Measurements from ENCODE around the gene KDM4C.
"Not testable (repeated sequence)": the region's sequence is repeated elsewhere in the genome, so short reads cannot be mapped to it uniquely, and the experiment has no call there.

Gene KDM4C

DNA sequence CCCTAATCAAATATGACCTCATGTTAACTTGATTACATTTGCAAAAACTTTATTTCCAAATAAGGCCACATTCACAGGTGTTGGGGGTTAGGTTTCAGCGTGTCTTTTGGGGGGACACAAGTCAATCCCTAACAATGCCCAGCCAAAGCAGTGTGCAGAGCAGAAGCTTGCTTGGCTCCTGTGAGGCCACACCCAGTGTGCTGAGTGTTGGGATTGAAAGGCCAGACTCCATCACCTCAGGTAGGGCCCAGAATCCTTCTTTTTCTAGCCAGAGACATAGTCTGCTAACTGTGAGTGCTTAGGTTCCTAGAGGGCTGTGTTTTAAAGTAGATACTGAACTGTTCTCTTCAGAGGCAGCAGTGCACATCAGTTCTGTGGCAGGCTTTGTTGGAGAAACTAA lies 27.9 kb downstream of the KDM4C start:
- Histone ChIP-seq H3K9ac (ENCODE audit: low read depth, low read length) (no peak overlapping the region), H4K20me1 (ENCODE audit: insufficient read depth, low read length) (peaks cover 49% of the 10 kb centered on the region), H3K4me3 (ENCODE audit: low read depth in 1 of 2, low read length in 2 of 2) (no peak overlapping the region), H3K9me3 (ENCODE audit: insufficient read depth, low read length, severe bottlenecking) (no peaks in the 10 kb centered on the region), H3K27ac (ENCODE audit: low read length) (no peak overlapping the region), H3K36me3 (ENCODE audit: insufficient read depth, low read length) (no peaks in the 10 kb centered on the region), H3K4me2 (ENCODE audit: insufficient read depth, low read length) (no peak overlapping the region), H3K79me2 (ENCODE audit: insufficient read depth, low read length) (peaks cover 68% of the 10 kb centered on the region), H2AFZ (ENCODE audit: low read depth, low read length) (no peak overlapping the region), H3K27me3 (ENCODE audit: insufficient read depth, low read length, poor library complexity) (no peaks in the 10 kb centered on the region), H3K4me1 (ENCODE audit: insufficient read depth, low read length) (peaks cover 5% of the 10 kb centered on the region; the same call in 1 of the 2 replicates)
- ATAC-seq (ENCODE audit: insufficient read depth, low read depth), result no peak
- DNase-seq, result no peak
- TF ChIP-seq EZH2 (IDR thresholded peaks at IDR 0.05; ENCODE audit: borderline replicate concordance, low read depth, low read length, severe bottlenecking), result no peak

DNA sequence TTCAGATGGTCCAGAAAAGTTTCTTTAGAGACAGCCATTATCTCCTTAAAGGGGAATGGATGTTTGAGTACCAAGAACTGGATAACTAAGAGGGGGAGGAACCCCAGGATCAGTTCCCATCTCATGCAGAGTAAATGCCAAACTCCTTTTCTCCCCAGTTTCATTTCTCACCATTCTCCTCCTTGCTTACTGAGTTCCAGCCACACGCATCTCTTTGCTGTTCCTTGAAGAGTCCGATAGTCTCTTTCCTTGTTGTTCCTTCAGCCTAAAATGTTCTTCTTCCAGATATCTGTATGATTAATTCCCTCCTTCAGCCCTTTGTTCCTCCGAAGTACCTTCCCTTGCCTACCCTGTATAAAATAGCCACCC lies 30.0 kb downstream of the KDM4C start:
- no peak for DNase-seq
- peaks cover 42% of the 10 kb centered on the region; the same call in 1 of the 2 replicates for H4K20me1 ChIP-seq (ENCODE audit: insufficient read depth, low read length)
- H3K79me2 ChIP-seq (ENCODE audit: insufficient read depth, low read length), result peaks cover 59% of the 10 kb centered on the region

DNA sequence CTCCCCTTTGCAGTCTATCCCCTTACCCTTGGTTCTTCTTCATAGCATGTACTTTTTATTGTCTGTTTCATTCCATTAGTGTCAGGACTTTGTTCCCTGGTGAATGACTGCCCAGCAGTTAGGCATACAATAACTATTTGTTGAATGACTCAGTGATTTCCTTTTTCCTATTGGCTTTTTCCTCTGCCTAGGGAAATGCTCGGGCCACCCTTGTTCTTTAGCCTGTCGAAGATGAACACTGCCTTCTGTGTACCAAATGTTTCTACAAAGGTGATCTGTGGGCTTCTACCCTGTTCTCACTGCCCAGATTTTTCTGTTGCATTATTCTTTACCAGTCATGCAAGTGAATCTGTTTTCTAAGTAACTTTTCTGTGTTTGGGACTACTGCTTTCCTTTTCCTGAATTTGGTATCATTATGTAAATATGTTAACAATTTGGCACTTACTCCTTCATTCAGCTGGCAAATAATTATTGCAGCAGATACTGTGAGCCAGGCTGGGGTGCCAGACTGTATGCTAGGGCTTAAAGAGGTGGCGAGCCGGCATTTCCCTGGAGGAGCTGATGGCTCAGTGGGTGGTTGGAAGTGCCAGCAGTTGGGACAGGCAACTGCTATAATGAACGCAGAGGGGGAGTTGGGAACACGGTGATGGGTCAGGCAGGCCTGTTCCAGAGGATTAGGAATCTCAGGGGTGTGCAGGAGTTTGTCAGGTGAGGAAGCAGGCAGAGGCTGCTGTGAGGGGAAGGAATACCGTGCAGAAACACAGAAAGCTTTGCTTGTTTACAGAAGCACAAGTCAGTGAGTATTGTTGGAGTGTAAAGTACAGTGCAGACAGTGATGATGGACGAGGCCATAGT lies 30.6 kb downstream of the KDM4C start:
- Histone ChIP-seq H3K9me3 (ENCODE audit: insufficient read depth, low read length, severe bottlenecking) (no peaks in the 10 kb centered on the region), H3K4me3 (ENCODE audit: low read depth in 1 of 2, low read length in 2 of 2) (no peak overlapping the region), H3K36me3 (ENCODE audit: insufficient read depth, low read length) (peaks cover 8% of the 10 kb centered on the region; the same call in 1 of the 2 replicates), H3K79me2 (ENCODE audit: insufficient read depth, low read length) (peaks cover 55% of the 10 kb centered on the region), H3K27ac (ENCODE audit: low read length) (no peak overlapping the region), H4K20me1 (ENCODE audit: insufficient read depth, low read length) (peaks cover 36% of the 10 kb centered on the region; the same call in 1 of the 2 replicates), H3K4me2 (ENCODE audit: insufficient read depth, low read length) (no peak overlapping the region), H2AFZ (ENCODE audit: low read depth, low read length) (no peak overlapping the region), H3K9ac (ENCODE audit: low read depth, low read length) (no peak overlapping the region), H3K27me3 (ENCODE audit: insufficient read depth, low read length, poor library complexity) (no peaks in the 10 kb centered on the region), H3K4me1 (ENCODE audit: insufficient read depth, low read length) (peaks cover 3% of the 10 kb centered on the region; the same call in 1 of the 2 replicates)
- TF ChIP-seq, protein P1, sequence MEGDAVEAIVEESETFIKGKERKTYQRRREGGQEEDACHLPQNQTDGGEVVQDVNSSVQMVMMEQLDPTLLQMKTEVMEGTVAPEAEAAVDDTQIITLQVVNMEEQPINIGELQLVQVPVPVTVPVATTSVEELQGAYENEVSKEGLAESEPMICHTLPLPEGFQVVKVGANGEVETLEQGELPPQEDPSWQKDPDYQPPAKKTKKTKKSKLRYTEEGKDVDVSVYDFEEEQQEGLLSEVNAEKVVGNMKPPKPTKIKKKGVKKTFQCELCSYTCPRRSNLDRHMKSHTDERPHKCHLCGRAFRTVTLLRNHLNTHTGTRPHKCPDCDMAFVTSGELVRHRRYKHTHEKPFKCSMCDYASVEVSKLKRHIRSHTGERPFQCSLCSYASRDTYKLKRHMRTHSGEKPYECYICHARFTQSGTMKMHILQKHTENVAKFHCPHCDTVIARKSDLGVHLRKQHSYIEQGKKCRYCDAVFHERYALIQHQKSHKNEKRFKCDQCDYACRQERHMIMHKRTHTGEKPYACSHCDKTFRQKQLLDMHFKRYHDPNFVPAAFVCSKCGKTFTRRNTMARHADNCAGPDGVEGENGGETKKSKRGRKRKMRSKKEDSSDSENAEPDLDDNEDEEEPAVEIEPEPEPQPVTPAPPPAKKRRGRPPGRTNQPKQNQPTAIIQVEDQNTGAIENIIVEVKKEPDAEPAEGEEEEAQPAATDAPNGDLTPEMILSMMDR (IDR thresholded peaks at IDR 0.05; ENCODE audit: borderline replicate concordance, extremely low read depth, low read length, poor library complexity, severe bottlenecking), result no peak
- TF ChIP-seq EZH2 (IDR thresholded peaks at IDR 0.05; ENCODE audit: borderline replicate concordance, low read depth, low read length, severe bottlenecking), result no peak
- ATAC-seq (ENCODE audit: insufficient read depth, low read depth) (no peak), DNase-seq (no peak)

More for the DNA sequence above, 30.0 kb downstream of the KDM4C start:
- Histone ChIP-seq H3K4me2 (ENCODE audit: insufficient read depth, low read length) (no peak overlapping the region), H3K36me3 (ENCODE audit: insufficient read depth, low read length) (peaks cover 3% of the 10 kb centered on the region; the same call in 1 of the 2 replicates), H3K27ac (ENCODE audit: low read length) (no peak overlapping the region), H3K9me3 (ENCODE audit: insufficient read depth, low read length, severe bottlenecking) (no peaks in the 10 kb centered on the region), H3K4me1 (ENCODE audit: insufficient read depth, low read length) (peaks cover 5% of the 10 kb centered on the region; the same call in 1 of the 2 replicates), H3K9ac (ENCODE audit: low read depth, low read length) (no peak overlapping the region), H2AFZ (ENCODE audit: low read depth, low read length) (no peak overlapping the region), H3K4me3 (ENCODE audit: low read depth in 1 of 2, low read length in 2 of 2) (no peak overlapping the region), H3K27me3 (ENCODE audit: insufficient read depth, low read length, poor library complexity) (no peaks in the 10 kb centered on the region)
- no peak for TF ChIP-seq EZH2 (IDR thresholded peaks at IDR 0.05; ENCODE audit: borderline replicate concordance, low read depth, low read length, severe bottlenecking)
- TF ChIP-seq, protein P1 (IDR thresholded peaks at IDR 0.05; ENCODE audit: borderline replicate concordance, extremely low read depth, low read length, poor library complexity, severe bottlenecking), result no peak
- ATAC-seq (ENCODE audit: insufficient read depth, low read depth), result no peak

DNA sequence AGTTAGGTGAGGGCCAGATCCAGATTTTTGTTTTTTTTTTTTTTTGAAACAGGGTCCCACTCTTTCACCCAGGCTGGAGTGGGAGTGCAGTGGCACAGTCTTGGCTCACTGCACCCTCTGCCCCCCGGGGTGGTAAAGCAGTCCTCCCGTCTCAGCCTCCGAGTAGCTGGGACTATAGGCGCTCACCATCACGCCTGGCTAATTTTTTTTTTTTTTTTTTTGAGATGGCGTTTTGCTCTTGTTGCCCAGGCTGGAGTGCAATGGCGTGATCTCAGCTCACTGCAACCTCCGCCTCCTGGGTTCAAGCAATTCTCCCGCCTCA lies 31.2 kb downstream of the KDM4C start:
- H4K20me1 ChIP-seq (ENCODE audit: insufficient read depth, low read length), result peaks cover 30% of the 10 kb centered on the region; the same call in 1 of the 2 replicates

More for the DNA sequence above, 31.2 kb downstream of the KDM4C start:
- Histone ChIP-seq H3K79me2 (ENCODE audit: insufficient read depth, low read length) (peaks cover 49% of the 10 kb centered on the region), H3K36me3 (ENCODE audit: insufficient read depth, low read length) (peaks cover 10% of the 10 kb centered on the region)
- H3K27me3 ChIP-seq (ENCODE audit: insufficient read depth, low read length, poor library complexity); H3K9ac ChIP-seq (ENCODE audit: low read depth, low read length); H3K4me3 ChIP-seq (ENCODE audit: low read depth in 1 of 2, low read length in 2 of 2); H3K27ac ChIP-seq (ENCODE audit: low read length); DNase-seq; H3K4me2 ChIP-seq (ENCODE audit: insufficient read depth, low read length); H3K4me1 ChIP-seq (ENCODE audit: insufficient read depth, low read length); H3K9me3 ChIP-seq (ENCODE audit: insufficient read depth, low read length, severe bottlenecking); H2AFZ ChIP-seq (ENCODE audit: low read depth, low read length); ATAC-seq (ENCODE audit: insufficient read depth, low read depth): not testable (repeated sequence)

All from DND-41 (cell line).